Thyroid gland (tissue), 4 donors: ENCODE measurements around the gene LGALS4. TPM values are rescaled to one million over a fixed set of nuclear protein-coding genes. Genes with fewer than 3 reads are reported as not detected.

Experiments
- DNase-seq, 2 donors: peaks; one replicate each; pipeline ENCODE4 v3.0.0-alpha.2; 2019
- H3K27ac ChIP-seq, 3 donors: fragments of 200-600 bp; sonication (generic); 1 replicate in 2 of 3; 2 replicates in 1 of 3; pipeline ENCODE4 v1.5.1; 2016 to 2019; ENCODE audit warnings: mild to moderate bottlenecking in 1 of 3, moderate library complexity in 1 of 3
- H3K27me3 ChIP-seq: fragments of 200-600 bp; sonication (generic); one replicate; pipeline ENCODE4 v1.5.1; 2019
- H3K36me3 ChIP-seq, 2 donors: fragments of 200-600 bp; sonication (generic); one replicate each; pipeline ENCODE4 v1.5.1; 2016 to 2019
- H3K4me1 ChIP-seq, 2 donors: fragments of 200-600 bp; sonication (generic); one replicate each; pipeline ENCODE4 v1.5.1; 2017 to 2019
- H3K4me3 ChIP-seq, 3 donors: fragments of 200-600 bp; sonication (generic); replicated peaks in 1 of 3; 1 replicate in 2 of 3; 2 replicates in 1 of 3; pipeline ENCODE4 v1.5.1; 2016; ENCODE audit warnings: mild to moderate bottlenecking in 1 of 3
- H3K9me3 ChIP-seq: fragments of 200-600 bp; sonication (generic); one replicate; pipeline ENCODE4 v1.5.1; 2017
- CTCF ChIP-seq, 6 experiments: fragments of 200-600 bp in 3 of 6; fragments of 450-650 bp in 3 of 6; sonication (generic) in 3 of 6; IDR thresholded peaks; one replicate each; pipeline ENCODE4 v1.5.1; 2016 to 2019; ENCODE audit warnings: antibody characterized with exemption in 6 of 6, mild to moderate bottlenecking in 2 of 6, inconsistent platforms in 1 of 6, moderate library complexity in 1 of 6
- POLR2A ChIP-seq, 2 donors: fragments of 450-650 bp; IDR thresholded peaks; one replicate each; pipeline ENCODE4 v1.6.1; 2017; ENCODE audit warnings: antibody characterized with exemption in 2 of 2, mild to moderate bottlenecking in 2 of 2, moderate library complexity in 1 of 2
- WGBS, 2 donors: methylation state at CpG; one replicate each; pipeline ENCODE4 v1.1.5; 2017; 5-methylcytosine and 5-hydroxymethylcytosine counted together
- intact Hi-C: fragments of 100-400 bp; cut with DNase I; formaldehyde crosslinking; loops from one replicate; pipeline ENCODE4 v1.15.1; 2023
- total RNA-seq, 4 donors: library from RNA; depleted of rRNA; stranded (reverse); fragments of >200 nt; gene quantifications; one replicate each; pipeline ENCODE4 v1.2.3, GENCODE V29; 2016

The LGALS4 gene
- total RNA-seq, 4 donors from 2014 or later: 1.6 TPM; not detected in 2

GRCh38 chr19:38846097-38846496 lies 33.4 kb upstream of the LGALS4 start:
- Histone ChIP-seq H3K4me3 (no peak overlapping the region), H3K9me3 (no peaks in the 10 kb centered on the region), H3K4me1 (peaks cover 21 to 23% of the 10 kb centered on the region in 2 donors), H3K36me3 (peaks cover 64 to 68% of the 10 kb centered on the region in 2 donors), H3K27me3 (no peaks in the 10 kb centered on the region), H3K27ac (no peak overlapping the region)
- TF ChIP-seq CTCF (IDR thresholded peaks at IDR 0.05): no peak
- TF ChIP-seq POLR2A (IDR thresholded peaks at IDR 0.05): no peak
- no peak for DNase-seq
- intact Hi-C loops: loop anchor here (5.0 kb wide), 1 partner anchor 51 kb away; the partner anchor contains the start of genes NFKBIB and SIRT2
- 76 to 88% methylated on average over 2 of the region's 2 CpGs for WGBS, 2 donors

GRCh38 chr19:38845374-38846024 lies 32.8 kb upstream of the LGALS4 start:
- 94 to 95% methylated on average over 13 to 14 of the region's 14 CpGs for WGBS, 2 donors
- DNase-seq: no peak
- TF ChIP-seq CTCF (IDR thresholded peaks at IDR 0.05) (no peak), POLR2A (IDR thresholded peaks at IDR 0.05) (no peak)
- Histone ChIP-seq H3K27me3 (no peaks in the 10 kb centered on the region), H3K36me3 (peaks cover 70 to 74% of the 10 kb centered on the region in 2 donors), H3K27ac (no peak overlapping the region), H3K9me3 (no peaks in the 10 kb centered on the region), H3K4me3 (no peak overlapping the region), H3K4me1 (peaks cover 16 to 23% of the 10 kb centered on the region in 2 donors)
- intact Hi-C loops: loop anchor here (5.0 kb wide), 1 partner anchor 52 kb away; the partner anchor contains the start of genes NFKBIB and SIRT2

- intact Hi-C loops: no loop called here
- TF ChIP-seq CTCF (IDR thresholded peaks at IDR 0.05) (no peak), POLR2A (IDR thresholded peaks at IDR 0.05) (no peak)
- H3K9me3 ChIP-seq: no peaks in the 10 kb centered on the region
- no peak overlapping the region for H3K4me3 ChIP-seq
- no peaks in the 10 kb centered on the region for H3K27me3 ChIP-seq
- peaks cover 83 to 87% of the 10 kb centered on the region in 2 donors for H3K36me3 ChIP-seq
- 92 to 95% methylated on average over 11 of the region's 11 CpGs for WGBS, 2 donors
- DNase-seq: no peak
- peaks cover 16 to 23% of the 10 kb centered on the region in 2 donors for H3K4me1 ChIP-seq
- no peak overlapping the region for H3K27ac ChIP-seq
Measured at GRCh38 chr19:38844093-38844686, 31.4 kb upstream of the LGALS4 start.

GRCh38 chr19:38843175-38843758 lies 30.5 kb upstream of the LGALS4 start:
- H3K4me1 ChIP-seq: peaks cover 8 to 16% of the 10 kb centered on the region in 2 donors
- 96 to 98% methylated on average over 5 to 7 of the region's 9 CpGs for WGBS, 2 donors
- H3K4me3 ChIP-seq: no peak overlapping the region
- peaks cover 92 to 96% of the 10 kb centered on the region in 2 donors for H3K36me3 ChIP-seq
- H3K9me3 ChIP-seq: no peaks in the 10 kb centered on the region
- DNase-seq: no peak
- intact Hi-C loops: no loop called here
- H3K27ac ChIP-seq: no peak overlapping the region
- no peaks in the 10 kb centered on the region for H3K27me3 ChIP-seq
- no peak for TF ChIP-seq CTCF (IDR thresholded peaks at IDR 0.05)
